ENCODE results near the gene MTMR12. TPM values are rescaled to one million over a fixed set of nuclear protein-coding genes. Genes with fewer than 3 reads are reported as not detected.
"Not testable (repeated sequence)": the region's sequence is repeated elsewhere in the genome, so short reads cannot be mapped to it uniquely, and the experiment has no call there.

MTMR12 gene
- total and polyA plus RNA-seq, 4 donors: 7.8 to 43.3 (median 23.8) TPM

GRCh38 chr5:32217886-32218396 is 94.8 kb downstream of the MTMR12 start:
- peak overlapping the region in 1 of 2 donors; percentile 26 for H3K9ac ChIP-seq (ENCODE audit: insufficient read depth in 1 of 2, low read length in 2 of 2)
- H3K36me3 ChIP-seq (ENCODE audit: control insufficient read depth in 4 of 4, insufficient read depth in 4 of 4, low read length in 4 of 4): no peaks in the 10 kb centered on the region
- DNase-seq: peak; percentile 40 to 79 (median 69)
- no peak for TF ChIP-seq CTCF (IDR thresholded peaks at IDR 0.05; ENCODE audit: control extremely low read depth, extremely low read depth)
- H3K27ac ChIP-seq (ENCODE audit: low read depth in 1 of 2, low read length in 1 of 2): no peak overlapping the region
- H3K4me1 ChIP-seq (ENCODE audit: control insufficient read depth in 5 of 5, insufficient read depth in 5 of 5, low read length in 5 of 5): peaks cover 0 to 9% (median 3%) of the 10 kb centered on the region in 5 donors
- H3K27me3 ChIP-seq (ENCODE audit: control insufficient read depth in 3 of 3, insufficient read depth in 3 of 3, low read length in 2 of 3): no peaks in the 10 kb centered on the region
- no peak for ATAC-seq (ENCODE audit: insufficient read depth, low FRiP score)
- H3K9me3 ChIP-seq (ENCODE audit: control insufficient read depth in 4 of 4, insufficient read depth in 3 of 4, low read length in 3 of 4): no peaks in the 10 kb centered on the region
- no peak overlapping the region for H3K4me3 ChIP-seq
- WGBS, 2 donors: 42 to 57% methylated on average over 12 of the region's 12 CpGs

GRCh38 chr5:32214344-32214743 is 98.4 kb downstream of the MTMR12 start:
- H3K9me3 ChIP-seq (ENCODE audit: control insufficient read depth in 4 of 4, insufficient read depth in 3 of 4, low read length in 3 of 4); H3K36me3 ChIP-seq (ENCODE audit: control insufficient read depth in 4 of 4, insufficient read depth in 4 of 4, low read length in 4 of 4); H3K27ac ChIP-seq (ENCODE audit: low read depth in 1 of 2, low read length in 1 of 2); DNase-seq; ATAC-seq (ENCODE audit: insufficient read depth, low FRiP score); H3K4me3 ChIP-seq; H3K27me3 ChIP-seq (ENCODE audit: control insufficient read depth in 3 of 3, insufficient read depth in 3 of 3, low read length in 2 of 3); H3K4me1 ChIP-seq (ENCODE audit: control insufficient read depth in 5 of 5, insufficient read depth in 5 of 5, low read length in 5 of 5); H3K9ac ChIP-seq (ENCODE audit: insufficient read depth in 1 of 2, low read length in 2 of 2): not testable (repeated sequence)
- 91 to 92% methylated on average over 1 of the region's 1 CpG for WGBS, 2 donors

- Histone ChIP-seq H3K4me1 (ENCODE audit: control insufficient read depth in 5 of 5, insufficient read depth in 5 of 5, low read length in 5 of 5) (no peaks in the 10 kb centered on the region), H3K27ac (ENCODE audit: low read depth in 1 of 2, low read length in 1 of 2) (no peak overlapping the region), H3K9ac (ENCODE audit: insufficient read depth in 1 of 2, low read length in 2 of 2) (no peak overlapping the region), H3K9me3 (ENCODE audit: control insufficient read depth in 4 of 4, insufficient read depth in 3 of 4, low read length in 3 of 4) (no peaks in the 10 kb centered on the region), H3K4me3 (no peak overlapping the region), H3K27me3 (ENCODE audit: control insufficient read depth in 3 of 3, insufficient read depth in 3 of 3, low read length in 2 of 3) (no peaks in the 10 kb centered on the region), H3K36me3 (ENCODE audit: control insufficient read depth in 4 of 4, insufficient read depth in 4 of 4, low read length in 4 of 4) (no peaks in the 10 kb centered on the region)
- no peak for TF ChIP-seq CTCF (IDR thresholded peaks at IDR 0.05; ENCODE audit: control extremely low read depth, extremely low read depth)
- ATAC-seq (ENCODE audit: insufficient read depth, low FRiP score) (no peak), DNase-seq (no peak)
- WGBS, 2 donors: 91% methylated on average over 3 of the region's 3 CpGs
Measured at GRCh38 chr5:32210151-32210550, 102.6 kb downstream of the MTMR12 start.

GRCh38 chr5:32208837-32209236 is 103.9 kb downstream of the MTMR12 start:
- WGBS, 2 donors: 91 to 97% methylated on average over 4 to 19 of the region's 31 CpGs
- ATAC-seq (ENCODE audit: insufficient read depth, low FRiP score): not testable (repeated sequence)

GRCh38 chr5:32207355-32207634 is 105.4 kb downstream of the MTMR12 start:
- ATAC-seq (ENCODE audit: insufficient read depth, low FRiP score) (no peak), DNase-seq (no peak)
- TF ChIP-seq CTCF (IDR thresholded peaks at IDR 0.05; ENCODE audit: control extremely low read depth, extremely low read depth): no peak
- no peak overlapping the region for H3K4me3 ChIP-seq
- peaks cover 0 to 3% (median 0%) of the 10 kb centered on the region in 5 donors for H3K4me1 ChIP-seq (ENCODE audit: control insufficient read depth in 5 of 5, insufficient read depth in 5 of 5, low read length in 5 of 5)
- no peak overlapping the region for H3K27ac ChIP-seq (ENCODE audit: low read depth in 1 of 2, low read length in 1 of 2)
- no peaks in the 10 kb centered on the region for H3K27me3 ChIP-seq (ENCODE audit: control insufficient read depth in 3 of 3, insufficient read depth in 3 of 3, low read length in 2 of 3)
- H3K36me3 ChIP-seq (ENCODE audit: control insufficient read depth in 4 of 4, insufficient read depth in 4 of 4, low read length in 4 of 4): no peaks in the 10 kb centered on the region
- no peak overlapping the region for H3K9ac ChIP-seq (ENCODE audit: insufficient read depth in 1 of 2, low read length in 2 of 2)
- 83 to 89% methylated on average over 4 of the region's 4 CpGs for WGBS, 2 donors
- H3K9me3 ChIP-seq (ENCODE audit: control insufficient read depth in 4 of 4, insufficient read depth in 3 of 4, low read length in 3 of 4): no peaks in the 10 kb centered on the region

More at GRCh38 chr5:32208837-32209236, 103.9 kb downstream of the MTMR12 start:
- H3K4me1 ChIP-seq (ENCODE audit: control insufficient read depth in 5 of 5, insufficient read depth in 5 of 5, low read length in 5 of 5); H3K4me3 ChIP-seq; H3K27ac ChIP-seq (ENCODE audit: low read depth in 1 of 2, low read length in 1 of 2); H3K36me3 ChIP-seq (ENCODE audit: control insufficient read depth in 4 of 4, insufficient read depth in 4 of 4, low read length in 4 of 4); DNase-seq; H3K9me3 ChIP-seq (ENCODE audit: control insufficient read depth in 4 of 4, insufficient read depth in 3 of 4, low read length in 3 of 4); H3K9ac ChIP-seq (ENCODE audit: insufficient read depth in 1 of 2, low read length in 2 of 2); H3K27me3 ChIP-seq (ENCODE audit: control insufficient read depth in 3 of 3, insufficient read depth in 3 of 3, low read length in 2 of 3): not testable (repeated sequence)
